Measurements from ENCODE around the gene RPS27L.

Gene RPS27L

GRCh38 chr15:63157118-63157843, at the start of gene RPS27L:
Gene RPS27L (minus strand): TSS chr15:63157477. CDS start chr15:63157405, 72 bp downstream.
- peak; percentile 83 for DNase-seq (ENCODE audit: low spot score)

DNA sequence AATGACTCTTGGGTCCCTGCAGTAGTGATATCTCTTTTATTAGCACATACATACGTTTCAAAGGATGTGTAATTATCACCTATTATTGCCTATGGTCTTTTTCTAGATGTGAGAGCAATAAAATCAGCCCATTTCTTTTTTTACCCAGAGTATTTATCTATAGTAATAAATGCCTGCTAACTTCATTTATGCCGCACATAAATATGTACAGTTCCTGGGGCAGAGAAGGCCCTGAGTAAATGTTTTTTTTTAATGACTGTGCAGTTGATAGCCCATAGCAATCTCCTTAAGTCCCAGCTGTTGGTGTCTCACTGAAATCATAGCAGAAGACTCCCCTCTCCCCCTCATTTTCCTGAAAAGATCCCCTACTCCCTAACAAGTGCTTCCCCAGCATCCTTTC, 48.8 kb upstream of the RPS27L start:
- DNase-seq (ENCODE audit: low spot score), result no peak

DNA sequence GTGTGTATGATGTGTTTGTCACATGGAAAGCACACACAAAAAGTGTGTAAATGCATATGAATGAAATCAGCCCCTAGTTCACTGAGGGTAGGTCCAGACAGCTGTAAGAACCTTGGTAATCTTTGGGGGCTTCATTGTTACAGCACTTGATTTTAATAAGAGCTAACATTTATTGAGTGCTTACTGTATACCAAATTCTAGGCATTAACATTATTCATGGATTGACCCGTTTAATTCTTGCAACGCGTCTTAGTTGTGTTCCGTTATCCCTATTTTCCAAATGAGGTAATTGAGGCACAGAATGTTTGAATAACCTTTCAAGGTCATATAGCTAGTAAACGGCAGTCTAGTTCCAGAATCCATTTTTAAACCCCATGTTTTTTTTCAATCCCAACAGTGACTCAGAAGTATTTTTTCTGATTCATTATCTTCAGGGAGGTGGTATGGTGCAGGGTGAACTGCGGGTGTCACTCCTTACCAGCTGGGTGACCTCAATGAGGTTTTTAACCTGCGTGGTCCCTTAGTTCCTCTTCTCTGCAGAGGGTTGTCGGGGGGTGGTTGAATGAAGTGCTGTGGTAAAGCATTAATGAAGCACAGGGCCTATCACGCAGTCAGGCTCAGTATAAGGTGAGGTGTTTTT, 46.3 kb upstream of the RPS27L start:
- DNase-seq (ENCODE audit: low spot score), result no peak

- no peak for DNase-seq (ENCODE audit: low spot score)
Observed at GRCh38 chr15:63202861-63203260, 45.6 kb upstream of the RPS27L start.

DNA sequence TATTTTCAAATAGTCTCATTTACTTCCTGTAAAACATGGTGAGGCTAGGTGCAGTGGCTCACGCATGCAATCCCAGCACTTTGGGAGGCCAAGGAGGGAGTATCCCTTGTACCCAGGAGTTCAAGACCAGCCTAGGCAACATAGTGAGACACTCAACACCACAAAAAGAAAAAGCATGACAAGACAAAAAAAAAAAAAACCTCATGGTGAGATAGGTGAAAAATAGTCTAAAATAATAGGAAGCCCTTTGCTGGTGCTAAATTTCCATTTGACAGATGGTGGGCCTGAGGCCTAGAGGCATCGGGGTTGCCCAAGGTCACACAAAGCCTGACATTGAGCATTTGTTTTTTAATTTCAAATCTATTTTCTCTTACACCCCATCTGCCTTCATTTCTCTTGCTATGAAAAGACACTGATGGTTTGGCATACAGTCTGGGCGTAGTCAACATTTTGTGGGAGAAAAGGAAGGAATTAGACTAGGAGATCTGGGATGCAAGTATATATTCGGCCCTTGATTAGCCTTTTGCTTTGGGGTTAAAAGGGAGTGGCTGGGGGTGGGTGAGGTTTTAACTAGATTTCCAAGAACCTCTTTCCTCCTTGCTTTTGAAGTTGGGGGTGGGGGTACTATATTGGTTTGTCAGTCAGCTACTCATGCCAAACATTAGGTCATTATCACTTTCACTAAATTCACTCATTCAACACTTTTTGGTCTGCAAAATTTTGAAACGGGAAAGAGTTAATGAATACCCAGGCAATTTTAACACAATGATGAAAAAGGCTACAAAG, 43.4 kb upstream of the RPS27L start:
- no peak for DNase-seq (ENCODE audit: low spot score)

DNA sequence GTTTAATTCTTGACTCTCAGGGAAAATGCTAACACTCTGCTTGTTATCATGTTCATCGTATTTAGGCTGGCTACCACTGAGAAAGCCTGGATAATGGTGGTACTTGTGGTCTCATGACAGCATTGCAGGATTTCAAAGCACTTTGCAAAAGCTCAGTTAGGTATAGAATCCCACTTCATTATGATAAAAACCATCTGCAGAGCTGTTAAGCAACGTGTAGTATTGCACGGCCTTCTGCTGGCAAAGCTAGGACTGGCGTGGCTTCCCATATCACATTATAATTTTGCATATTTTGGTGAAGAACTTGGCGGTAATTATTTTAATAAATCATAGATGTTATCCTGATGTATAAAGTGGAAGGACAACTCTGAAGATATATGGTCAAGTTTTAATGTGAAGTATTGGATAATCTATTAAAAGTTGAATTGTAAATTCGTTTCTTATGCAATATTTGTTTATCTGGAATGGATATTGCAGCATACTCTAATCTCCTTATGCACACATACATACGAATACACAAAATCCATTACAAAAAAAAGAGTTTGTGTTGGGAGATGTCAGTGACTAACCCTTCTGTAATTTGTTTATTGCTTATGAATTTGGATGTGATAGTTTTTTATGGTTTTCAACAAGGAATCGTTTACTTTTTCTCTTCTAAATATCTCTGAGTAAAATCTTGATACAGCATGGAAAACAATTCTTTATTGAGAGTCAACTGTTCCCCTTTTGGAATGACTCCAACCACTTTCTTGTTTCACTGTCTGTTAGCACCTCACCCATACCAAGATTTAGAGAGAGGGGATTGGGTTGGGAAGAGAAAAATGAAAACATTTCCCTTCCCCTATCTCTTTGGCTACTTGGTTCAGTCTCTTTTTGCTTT, 41.3 kb upstream of the RPS27L start:
- DNase-seq (ENCODE audit: low spot score), result no peak

DNA sequence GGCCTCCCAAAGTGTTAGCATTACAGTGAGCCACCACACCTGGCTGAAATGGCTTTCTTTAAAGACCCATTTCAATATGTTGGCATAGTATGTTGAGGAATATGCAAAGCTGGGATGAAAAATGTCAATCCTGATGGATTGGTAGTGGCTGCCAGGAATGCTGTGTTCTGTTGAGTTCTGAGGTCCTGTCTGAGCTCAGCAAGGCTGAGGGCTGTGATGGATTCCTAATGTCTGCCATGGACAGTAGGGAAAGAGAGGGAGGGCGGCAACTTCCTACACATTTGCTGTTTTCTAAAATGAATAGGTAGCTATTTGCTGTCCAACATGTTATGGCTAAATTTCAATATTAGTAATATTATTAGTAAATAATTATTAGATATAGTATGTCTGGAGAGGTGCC, 40.3 kb upstream of the RPS27L start:
- DNase-seq (ENCODE audit: low spot score), result no peak

DNA sequence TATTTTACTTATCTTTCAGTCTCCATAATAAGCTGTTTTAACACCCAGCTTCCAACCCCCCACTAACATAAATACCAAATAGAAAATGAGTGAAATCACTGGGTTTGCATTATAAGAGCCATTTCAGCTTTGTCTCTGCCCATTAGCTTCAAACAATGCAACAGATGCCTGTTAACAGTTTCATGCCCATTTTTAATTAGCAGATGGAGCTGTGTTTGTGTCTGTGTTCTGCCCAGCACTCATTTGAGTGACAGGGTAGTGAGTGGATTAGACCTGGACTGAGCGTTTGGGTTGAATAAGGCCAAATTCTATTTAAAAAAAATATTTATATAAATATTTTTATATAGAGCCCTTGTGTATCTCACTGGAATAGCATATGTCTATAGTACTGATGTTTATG, 39.6 kb upstream of the RPS27L start:
- DNase-seq (ENCODE audit: low spot score), result no peak

GRCh38 chr15:63195569-63196015, 38.3 kb upstream of the RPS27L start:
- DNase-seq (ENCODE audit: low spot score), result no peak

DNA sequence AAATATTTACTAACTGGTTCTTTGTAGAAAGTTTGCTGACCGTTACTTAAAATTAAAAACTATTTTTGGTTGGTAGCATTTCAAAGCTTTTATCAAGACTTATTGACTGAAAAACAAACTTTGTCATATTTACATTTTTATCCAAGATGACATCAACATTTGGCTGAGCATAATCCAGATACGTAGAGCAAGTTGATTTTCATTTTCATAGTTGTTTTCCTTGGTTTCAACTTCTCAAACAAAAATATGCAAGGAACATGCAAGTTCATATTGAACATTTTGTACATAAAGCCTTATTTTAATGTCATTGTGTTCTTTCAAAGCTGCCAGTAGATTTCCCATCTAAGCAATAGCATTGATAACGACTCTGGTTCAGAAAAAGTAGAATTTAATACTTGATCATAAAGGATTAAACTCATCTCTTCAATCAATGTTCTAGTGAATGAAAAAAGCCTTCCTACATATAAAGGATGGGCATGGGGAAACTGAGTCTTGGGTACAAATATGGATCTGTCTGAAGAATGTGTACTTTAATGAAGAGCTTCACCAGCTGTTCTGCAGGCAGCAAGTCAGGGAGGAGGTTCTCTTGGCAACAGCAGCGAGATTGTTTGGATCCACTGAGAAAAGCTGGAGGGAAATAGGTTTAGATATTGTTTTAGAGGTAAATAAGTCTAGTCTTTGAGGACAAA, 37.7 kb upstream of the RPS27L start:
- no peak for DNase-seq (ENCODE audit: low spot score)

DNA sequence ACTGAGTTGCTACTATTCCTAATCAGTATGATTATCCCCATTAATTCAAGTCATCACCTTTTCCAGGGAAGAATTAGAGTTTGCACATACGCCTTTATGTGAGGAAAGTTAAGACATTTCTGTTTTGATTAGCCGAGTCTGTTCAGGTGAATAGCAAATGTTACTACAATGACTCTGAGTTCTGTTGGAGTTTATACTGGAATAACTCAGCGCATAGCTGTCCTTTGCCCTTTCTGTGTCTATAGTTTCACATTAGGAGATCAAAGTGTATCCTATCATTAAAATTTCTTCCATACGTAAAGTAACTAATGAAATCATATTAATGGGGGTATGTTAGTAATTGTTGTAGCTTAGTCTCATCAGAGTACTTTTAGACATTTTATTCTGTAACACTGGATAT, 37.0 kb upstream of the RPS27L start:
- no peak for DNase-seq (ENCODE audit: low spot score)

DNA sequence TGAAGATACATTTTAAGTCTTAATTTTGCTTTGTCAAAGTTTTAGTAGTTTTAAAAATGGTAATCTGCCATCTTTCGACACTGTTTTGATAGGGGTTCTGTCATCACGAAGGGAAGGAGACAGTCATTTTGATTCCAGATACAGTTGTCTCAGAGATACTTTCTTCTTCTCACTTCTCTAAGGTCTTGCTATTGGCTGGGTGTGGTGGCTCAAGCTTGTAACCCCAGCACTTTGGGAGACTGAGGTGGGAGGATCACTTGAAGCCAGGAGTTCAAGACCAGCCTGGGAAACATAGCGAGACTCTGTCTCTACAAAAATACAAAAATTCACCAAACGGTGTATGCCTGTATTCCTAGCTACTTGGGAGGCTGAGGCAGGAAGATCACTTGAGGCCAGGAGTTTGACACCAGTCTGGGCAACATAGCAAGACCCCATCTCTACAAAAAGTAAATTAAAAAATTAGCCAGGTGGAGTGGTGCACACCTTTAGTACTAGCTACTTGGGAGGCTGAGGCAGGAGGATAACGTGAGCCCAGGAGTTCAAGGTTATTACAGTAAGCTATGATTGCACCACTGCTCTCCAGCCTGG, 35.4 kb upstream of the RPS27L start:
- no peak for DNase-seq (ENCODE audit: low spot score)

DNA sequence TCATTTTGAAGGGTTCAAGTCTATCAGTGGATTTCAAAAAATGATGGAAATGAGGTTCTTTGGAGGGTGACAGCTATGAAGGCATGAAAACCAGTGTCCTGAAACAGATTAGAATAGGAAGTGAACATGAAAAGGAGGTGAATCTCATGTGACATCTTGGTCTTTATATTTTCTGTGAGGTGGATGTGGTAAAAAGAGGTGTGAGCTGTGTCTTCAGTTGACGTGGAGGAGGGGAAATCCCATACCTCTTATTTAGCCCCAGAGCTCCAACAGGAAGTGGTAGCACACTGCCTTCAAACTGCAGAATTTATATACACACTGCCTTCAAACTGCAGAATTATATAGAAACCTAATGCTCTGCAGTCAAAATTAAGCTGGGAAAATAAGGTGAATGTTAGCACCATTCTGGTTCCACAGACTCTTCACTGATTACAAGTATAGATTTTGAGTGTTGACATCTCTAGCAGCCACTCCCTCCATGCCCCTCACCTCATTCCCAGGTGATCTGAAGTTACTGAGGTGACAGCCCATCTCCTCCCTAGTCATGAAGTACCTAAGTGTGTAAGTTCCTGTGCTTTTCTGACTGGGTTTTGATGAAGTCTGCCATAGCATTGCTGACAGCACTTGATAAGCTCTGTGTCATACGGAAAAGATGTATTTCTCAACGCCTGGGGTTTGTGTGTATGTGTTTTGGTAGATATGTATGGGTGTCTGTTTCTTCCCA, 34.8 kb upstream of the RPS27L start:
- DNase-seq (ENCODE audit: low spot score), result no peak

- no peak for DNase-seq (ENCODE audit: low spot score)
Observed at GRCh38 chr15:63190769-63191649, 33.7 kb upstream of the RPS27L start.

- peak; percentile 40 for DNase-seq (ENCODE audit: low spot score)
Observed at GRCh38 chr15:63189941-63190768, 32.9 kb upstream of the RPS27L start.

GRCh38 chr15:63188926-63189871, 31.9 kb upstream of the RPS27L start, which contains the start of gene RAB8B:
Gene RAB8B (plus strand): TSS chr15:63189606. CDS start chr15:63189625, 19 bp downstream.
- DNase-seq (ENCODE audit: low spot score), result peak; percentile 93

All from kidney capillary endothelial cell (primary cell).